Mesenteric fat pad (tissue), 1 donor: ENCODE results near the gene GDPD3. TPM values are rescaled to one million over a fixed set of nuclear protein-coding genes. Genes with fewer than 3 reads are reported as not detected.

Experiments
- DNase-seq: peaks from one replicate; pipeline ENCODE4 v3.0.0-alpha.2; 2020; ENCODE audit warnings: low spot score
- total RNA-seq: library from RNA; stranded (reverse); fragmentation: NEBNext Ultra II Directional; extraction: Animal tissue kit (Norgen Biotek cat#: 25700); gene quantifications from one replicate; pipeline ENCODE4 v1.2.1, GENCODE V29; 2021
- donor health status: DM: yes; HTN: yes; CAD: no.

Gene GDPD3
- total RNA-seq, 1 donor from 2014 or later = 4.3 TPM

GRCh38 chr16:30096105-30096861 lies 17.1 kb downstream of the GDPD3 start, which contains the start of gene YPEL3:
Gene YPEL3, minus strand, starts transcription at chr16:30096213. Its CDS starts 731 bp downstream, at chr16:30095482.
- peak; percentile 96 for DNase-seq

GRCh38 chr16:30095166-30096078 lies 17.9 kb downstream of the GDPD3 start:
- DNase-seq = no peak

DNA sequence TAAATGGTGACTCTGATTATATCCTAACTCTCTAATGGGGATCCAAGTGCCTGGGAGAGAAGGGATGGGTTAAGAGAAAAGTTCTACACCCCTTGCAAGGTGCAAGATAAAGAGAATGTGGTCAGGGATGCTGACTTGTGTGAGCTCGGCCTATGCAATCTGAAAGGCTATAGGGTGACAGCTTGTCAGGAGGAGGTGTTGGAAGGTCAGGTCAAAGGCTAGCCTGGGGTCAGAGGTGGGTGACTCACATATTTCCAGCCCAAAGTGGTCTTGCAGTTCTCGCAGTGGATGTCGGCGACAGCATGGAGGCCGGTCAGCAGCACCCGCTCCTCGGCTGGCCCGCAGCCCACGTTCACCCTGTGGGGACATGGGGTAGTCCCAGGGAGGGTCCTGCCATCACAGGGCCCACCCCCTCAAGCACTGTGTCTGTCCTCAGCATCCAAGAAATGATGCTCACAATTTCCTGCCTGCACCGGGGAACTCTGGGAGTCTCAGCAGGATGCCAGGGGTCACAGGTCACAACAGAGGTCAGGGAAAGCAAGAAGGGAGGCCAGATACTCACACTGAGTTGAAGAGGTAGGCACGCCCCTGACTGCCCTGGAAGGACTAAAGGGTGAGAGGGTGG lies 18.7 kb downstream of the GDPD3 start:
- DNase-seq = no peak

DNA sequence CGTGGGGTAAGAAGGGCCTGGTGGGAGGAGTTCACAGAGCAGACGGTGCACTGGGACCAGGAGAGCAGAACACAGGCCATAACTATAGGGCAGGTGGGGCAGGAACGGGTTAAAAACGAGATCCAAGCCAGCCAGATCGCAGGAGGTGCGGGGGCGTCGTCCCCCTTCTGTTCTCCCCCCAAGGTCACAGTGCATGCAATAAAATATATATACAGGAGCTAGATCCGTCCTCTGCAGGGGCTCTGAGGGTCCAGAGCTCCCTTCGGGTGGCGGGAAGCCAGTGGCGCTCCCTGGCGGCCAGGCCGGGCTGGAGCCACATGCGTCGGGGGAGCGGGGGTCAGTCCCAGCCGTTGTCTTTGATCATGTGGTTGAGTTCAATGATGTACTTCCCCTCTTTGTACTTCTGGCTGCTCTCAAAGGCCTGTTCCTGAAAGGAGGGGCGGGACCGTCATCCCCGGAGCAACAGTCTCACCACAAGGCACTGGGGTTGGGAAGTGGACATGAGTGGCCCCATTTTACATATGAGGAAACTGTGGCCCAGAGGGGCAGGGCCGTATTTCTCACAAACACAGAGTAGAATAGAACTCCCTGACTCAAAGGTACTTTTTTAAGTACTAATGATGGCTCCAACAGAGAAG lies 20.8 kb downstream of the GDPD3 start:
- peak; percentile 93 for DNase-seq

DNA sequence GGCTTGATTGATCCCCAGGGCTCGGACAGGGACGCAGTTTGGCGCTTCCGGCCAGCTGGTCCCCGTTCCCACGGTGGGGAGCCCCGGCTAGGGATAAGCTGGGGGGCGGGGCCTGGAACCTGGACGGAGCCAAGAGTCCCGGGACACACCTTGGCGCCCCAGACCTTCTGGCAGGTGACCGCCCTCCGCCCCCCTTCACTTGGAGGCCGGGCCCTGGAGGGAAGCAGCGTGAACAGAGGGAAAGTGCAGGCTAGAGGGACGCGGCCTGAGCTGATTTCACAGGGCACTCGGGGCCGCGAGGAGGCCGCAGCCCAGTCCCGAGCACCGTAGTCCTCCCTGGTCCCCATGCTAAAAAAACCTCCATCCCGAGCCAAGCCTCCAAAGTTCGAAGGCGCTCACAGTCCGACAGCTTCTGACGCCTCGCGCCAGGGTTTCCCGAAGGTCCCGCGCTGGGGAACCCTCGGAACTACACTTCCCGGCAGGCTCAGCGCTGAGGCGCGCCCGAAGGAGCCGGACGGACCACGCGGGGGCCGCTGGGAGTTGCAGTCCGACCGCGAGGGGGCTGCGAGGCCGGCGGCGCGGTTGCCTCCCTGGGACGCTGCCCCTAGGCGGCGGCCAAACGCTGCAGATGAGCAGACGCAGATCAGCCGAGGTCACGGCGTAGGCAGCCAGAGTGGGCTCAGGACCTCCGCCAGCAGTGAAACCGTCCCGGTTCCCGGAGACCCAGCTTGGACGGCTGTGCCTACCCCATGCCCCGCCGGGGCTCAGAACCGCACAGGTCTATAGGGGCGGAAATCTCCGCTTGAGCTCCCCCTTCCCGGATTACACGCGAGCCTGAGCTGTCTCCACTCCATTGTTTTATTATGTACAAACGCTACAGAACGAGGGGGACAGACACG lies 21.6 kb downstream of the GDPD3 start, which contains the start of gene TBX6:
Gene TBX6, minus strand, starts transcription at position 451 of the 899 bp plus-strand sequence. CDS start 731 bp downstream, outside the sequence.
- DNase-seq = peak; percentile 98

DNA sequence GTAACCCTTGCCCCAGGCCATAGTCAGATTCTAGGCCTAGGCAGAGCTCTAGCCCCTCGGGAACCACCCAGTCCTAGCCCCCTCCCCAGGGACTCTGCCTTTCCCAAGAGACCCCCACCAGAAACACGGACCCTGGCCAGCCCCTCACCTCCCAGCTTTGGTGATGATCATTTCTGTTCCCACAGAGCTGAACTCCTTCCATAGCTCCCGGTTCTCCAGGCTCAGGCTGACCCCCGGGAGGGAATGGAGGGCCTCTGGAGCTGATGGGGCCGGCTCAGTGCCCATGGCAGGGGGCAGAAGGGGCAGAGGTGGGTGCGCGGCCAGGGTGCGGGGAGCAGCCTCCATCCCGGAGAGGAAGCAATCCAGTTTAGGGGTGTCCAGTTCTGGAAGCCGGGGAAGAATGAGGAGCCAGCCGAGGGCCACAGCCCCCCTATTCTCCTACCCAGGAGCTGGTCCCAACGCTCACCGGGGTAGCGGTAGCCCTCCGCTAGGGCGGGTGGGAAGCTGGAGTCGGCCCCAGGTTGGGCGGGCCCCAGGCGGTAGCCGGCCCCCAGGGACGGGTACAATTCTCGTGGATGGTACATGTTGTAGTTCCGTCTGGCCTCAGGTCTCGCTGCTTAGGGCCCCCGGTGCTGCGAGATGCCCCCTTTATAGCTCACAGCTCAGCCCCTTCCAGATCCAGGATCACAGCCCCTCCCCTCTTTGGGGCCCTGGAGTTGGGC lies 22.6 kb downstream of the GDPD3 start:
- DNase-seq = no peak

DNA sequence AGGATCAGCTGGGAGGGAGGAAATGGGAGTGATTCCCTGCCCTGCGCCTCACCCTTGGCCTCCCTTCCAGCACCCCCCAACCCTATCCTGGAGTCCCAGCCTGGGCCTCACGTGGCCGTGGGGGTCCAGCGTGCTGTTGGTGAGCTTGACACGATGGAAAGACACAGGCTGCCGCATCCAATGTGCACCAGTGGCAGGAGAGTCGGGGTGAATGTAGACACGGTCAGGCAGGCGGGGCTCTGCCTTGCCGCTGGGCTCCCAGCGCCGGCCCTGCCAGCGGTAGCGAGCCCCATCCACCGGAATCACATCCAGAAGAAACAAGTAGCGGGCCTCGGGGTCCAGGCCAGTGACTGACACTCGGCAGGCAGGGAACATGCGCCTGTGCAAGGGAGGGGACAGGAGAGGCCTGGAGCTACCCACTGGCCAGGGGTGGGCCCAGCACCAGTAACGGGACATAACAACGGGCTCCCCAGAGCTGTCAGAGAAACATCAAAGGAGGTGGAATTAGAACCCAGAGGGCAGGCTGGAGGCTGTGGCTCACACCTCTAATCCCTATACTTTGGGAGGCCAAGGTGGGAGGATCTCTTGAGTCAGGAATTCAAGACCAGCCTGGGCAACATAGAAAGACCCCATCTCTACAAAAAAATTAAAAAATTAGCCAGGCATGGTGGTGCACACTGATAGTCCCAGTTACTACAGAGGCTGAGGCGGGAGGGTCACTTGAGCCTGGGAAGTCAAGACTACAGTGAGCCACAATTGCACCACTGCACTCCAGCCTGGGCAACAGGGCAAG lies 24.3 kb downstream of the GDPD3 start:
- no peak for DNase-seq

DNA sequence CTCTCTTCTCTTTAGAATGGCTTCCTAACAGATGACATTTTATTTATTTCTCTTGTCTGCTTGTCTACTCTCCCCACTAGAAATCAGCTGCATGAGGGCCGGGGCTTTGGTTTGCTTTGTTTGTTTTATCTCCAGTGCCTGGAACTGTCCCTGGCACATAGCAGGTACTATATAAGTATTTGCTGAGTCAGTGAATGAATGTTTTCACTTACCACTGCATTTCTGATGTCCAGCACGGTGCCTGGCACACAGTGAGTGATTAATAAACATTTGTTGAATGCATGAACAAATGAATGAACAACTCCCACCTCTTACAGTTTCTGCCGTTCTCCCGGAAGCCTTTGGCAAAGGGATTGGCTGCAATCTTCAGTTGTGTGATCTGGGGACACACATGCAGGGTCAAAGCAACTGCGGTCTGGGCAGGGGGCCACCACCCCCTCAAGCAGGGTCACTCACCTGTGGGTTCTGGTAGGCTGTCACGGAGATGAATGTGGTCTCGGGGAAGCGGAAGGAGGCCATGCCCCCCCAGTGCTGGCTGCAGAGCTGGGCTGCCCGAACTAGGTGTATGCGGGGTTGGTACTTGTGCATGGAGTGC lies 25.0 kb downstream of the GDPD3 start:
- no peak for DNase-seq

DNA sequence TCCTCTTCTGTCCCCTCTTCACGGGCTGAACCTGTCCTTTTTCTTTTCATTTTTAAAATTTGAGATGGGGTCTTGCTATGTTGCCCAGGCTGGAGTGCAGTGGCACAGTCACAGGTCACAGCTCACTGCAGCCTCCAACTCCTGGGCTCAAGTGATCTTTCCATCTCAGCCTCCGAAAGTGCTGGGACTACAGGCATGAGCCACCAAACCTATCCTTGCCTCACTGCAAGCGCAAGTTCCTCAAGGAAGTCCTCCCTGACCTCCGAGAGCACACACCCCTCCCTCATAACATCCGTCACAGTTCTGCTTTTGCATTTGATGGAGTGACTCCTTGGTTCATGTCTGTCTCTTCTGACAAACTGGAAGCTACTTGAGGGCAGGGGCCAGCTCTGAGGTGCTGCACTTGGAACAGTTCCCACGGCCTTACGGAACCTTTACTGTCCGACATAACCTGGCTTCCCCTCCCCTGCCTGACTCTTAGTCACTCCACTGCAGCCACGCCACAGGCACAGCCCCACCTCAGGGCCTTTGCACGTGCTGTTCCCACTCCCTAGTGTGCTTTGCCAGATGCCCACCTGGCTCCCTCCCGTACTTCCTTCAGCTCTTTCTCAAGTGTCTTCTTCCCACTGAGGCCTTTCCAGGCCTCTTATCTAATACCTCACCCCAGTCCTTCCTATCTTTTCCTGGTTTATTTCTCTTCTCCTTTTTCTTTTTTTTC lies 26.0 kb downstream of the GDPD3 start:
- DNase-seq = no peak

GRCh38 chr16:30086291-30087140 lies 26.8 kb downstream of the GDPD3 start:
- DNase-seq = no peak

- no peak for DNase-seq
Observed at GRCh38 chr16:30085820-30086219, 27.5 kb downstream of the GDPD3 start.

DNA sequence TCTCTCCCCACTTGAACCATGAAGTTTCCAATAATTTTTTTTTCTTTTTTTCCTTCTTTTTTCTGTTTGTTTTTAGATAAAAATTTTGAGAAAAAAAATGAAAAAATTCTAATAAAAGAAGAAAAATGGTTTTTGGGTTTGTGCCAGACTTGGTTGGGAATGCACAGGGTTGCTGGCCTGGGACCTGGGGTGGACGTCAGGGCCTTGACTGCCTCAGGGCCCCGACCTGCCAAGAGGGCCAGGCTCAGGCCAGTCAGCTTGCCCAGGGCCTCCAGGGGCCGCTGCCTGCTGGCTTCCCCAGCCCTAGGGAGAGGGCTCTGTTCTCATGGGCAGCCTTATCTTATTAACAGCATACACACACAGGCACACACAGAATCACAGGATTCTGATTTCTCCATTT lies 28.1 kb downstream of the GDPD3 start:
- no peak for DNase-seq

DNA sequence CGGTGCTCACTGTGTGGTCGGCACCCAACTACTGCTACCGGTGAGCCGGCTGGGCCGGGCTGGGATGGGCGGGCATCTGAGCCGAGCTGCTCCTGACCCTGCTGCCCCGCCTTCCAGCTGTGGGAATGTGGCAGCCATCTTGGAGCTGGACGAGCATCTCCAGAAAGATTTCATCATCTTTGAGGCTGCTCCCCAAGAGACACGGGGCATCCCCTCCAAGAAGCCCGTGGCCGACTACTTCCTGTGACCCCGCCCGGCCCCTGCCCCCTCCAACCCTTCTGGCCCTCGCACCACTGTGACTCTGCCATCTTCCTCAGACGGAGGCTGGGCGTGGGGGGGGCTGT lies 28.5 kb downstream of the GDPD3 start:
- DNase-seq = no peak

DNA sequence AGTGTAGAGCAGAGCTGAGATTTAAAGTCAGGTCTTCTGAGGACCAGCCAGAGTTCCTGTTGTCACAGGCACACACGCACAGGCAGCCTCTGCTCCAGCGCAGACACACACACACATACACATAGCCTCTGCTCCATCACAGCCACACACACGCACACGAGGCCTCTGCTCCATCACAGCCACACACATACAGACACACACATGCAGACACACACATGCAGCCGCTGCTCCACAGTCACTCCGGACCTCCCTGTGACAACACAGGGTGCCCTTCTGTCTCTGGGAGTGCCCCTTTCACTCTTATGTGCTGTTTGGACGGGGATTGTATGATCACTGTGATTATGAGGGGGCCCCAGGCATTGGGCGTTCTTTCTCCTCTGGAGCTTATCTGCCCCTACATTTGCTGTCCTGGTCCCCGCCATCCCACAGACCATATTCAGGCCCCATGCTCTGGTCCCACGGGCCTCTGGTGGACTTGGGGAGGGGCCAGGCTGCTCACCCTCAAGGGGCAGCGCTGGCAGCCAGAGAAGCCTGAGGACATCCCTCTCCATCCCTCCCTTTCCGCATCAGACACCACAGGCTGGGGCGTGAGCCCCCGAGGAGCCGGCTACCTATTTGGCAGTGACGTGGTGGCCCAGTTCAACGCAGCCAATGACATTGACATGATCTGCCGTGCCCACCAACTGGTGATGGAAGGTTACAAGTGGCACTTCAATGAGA lies 29.1 kb downstream of the GDPD3 start:
- DNase-seq = no peak

DNA sequence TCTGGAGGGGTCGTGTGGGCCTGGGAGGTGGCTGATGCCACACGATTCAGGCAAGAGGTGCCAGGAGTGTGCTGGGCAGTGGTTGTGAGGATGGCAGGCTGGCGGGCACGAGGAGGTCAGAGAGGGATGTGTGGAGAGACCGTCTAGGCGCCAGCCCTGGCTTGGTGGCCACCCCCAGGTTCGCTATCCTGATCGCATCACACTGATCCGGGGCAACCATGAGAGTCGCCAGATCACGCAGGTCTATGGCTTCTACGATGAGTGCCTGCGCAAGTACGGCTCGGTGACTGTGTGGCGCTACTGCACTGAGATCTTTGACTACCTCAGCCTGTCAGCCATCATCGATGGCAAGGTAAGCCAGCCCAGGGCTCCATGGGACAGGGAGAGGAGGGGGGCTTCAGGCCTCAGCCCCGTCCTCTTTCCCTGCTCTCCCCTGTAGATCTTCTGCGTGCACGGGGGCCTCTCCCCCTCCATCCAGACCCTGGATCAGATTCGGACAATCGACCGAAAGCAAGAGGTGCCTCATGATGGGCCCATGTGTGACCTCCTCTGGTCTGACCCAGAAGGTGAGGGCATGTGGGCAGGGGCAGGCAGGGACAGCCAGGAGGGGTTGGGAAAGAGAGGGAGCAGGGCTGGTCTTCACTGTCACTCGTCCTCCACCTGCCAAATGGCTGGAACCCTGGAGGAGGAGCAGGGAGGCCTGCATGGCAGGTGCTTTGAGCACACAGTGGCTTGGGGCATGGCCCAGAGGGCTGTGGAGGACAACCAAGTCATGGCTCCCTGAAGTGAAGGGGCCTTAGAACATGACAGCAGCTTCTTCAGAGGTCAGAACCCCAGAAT lies 29.9 kb downstream of the GDPD3 start:
- no peak for DNase-seq
